Measurements from ENCODE around the gene MKNK1. TPM values are rescaled to one million over a fixed set of nuclear protein-coding genes. Genes with fewer than 3 reads are reported as not detected.
"Not testable (repeated sequence)": the region's sequence is repeated elsewhere in the genome, so short reads cannot be mapped to it uniquely, and the experiment has no call there.

MKNK1 gene
- 10 to 100 TPM; 28.3 to 28.9 TPM for total RNA-seq

- ChIA-PET POLR2A (interaction anchor here (0.9 to 2.0 kb wide), 6 partner anchors 8 to 64 kb away, joined by 3 to 18 read pairs (median 8); partner anchors contain the start of genes ATPAF1 and MOB3C), CTCF (interaction anchor here (0.9 to 1.3 kb wide), 2 partner anchors 10 to 22 kb away, joined by 3 to 5 read pairs; no protein-coding TSS in a partner anchor)
Measured at GRCh38 chr1:46603858-46604549, at the start of gene MKNK1. MKNK1 (minus strand) TSS chr1:46604268; CDS start chr1:46583327, 20,941 bp downstream.

GRCh38 chr1:46653405-46653958 is 49.4 kb upstream of the MKNK1 start:
- POLR2A ChIA-PET: no interaction called here
- CTCF ChIA-PET: interaction anchor here (0.5 kb wide), 1 partner anchor 305 kb away, joined by 5 read pairs; no protein-coding TSS in a partner anchor

DNA sequence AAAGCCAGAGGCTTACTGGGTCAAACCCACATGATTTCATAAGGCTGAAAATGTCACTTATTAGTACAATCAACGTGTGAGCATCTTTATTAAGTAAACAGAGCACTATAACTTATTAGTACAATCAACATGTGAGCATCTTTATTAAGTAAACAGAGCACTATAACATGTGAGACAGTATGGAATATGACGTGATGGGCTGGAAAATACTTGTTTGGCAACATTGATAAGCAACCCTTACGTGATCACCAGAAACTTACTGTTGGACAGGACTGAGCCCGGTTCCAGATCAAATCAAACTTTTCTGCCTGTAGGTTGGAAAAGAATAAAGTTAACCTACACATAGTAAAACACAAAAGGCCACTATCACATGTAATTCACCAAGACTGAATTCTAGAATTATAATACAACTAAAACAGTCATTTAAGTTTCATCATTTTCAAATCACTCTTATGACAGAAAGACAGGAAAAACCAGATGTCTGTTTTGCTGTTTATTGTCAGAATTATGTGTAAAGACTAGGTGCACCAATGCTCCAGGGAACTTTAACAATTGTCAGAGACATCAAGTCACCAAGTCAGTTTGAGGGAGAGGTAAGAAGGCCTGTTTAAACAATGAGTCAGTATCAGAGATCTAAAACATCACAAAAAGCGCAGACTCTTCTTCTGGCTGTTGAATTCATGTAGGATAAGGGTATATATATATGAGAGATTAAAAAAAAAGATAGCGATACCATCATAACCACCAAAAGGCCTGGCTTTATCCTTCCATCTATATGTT is 48.4 kb upstream of the MKNK1 start:
- POLR2A ChIA-PET: no interaction called here

GRCh38 chr1:46651152-46651551 is 47.1 kb upstream of the MKNK1 start:
- POLR2A ChIA-PET, CTCF ChIA-PET: not testable (repeated sequence)

More for the DNA sequence above, 48.4 kb upstream of the MKNK1 start:
- CTCF ChIA-PET: no interaction called here

- ChIA-PET POLR2A (no interaction called here), CTCF (interaction anchor here (0.6 kb wide), 1 partner anchor 37 kb away, joined by 3 read pairs; no protein-coding TSS in a partner anchor)
Measured at GRCh38 chr1:46650491-46650890, 46.4 kb upstream of the MKNK1 start.

GRCh38 chr1:46649764-46650163 is 45.7 kb upstream of the MKNK1 start:
- POLR2A ChIA-PET: no interaction called here
- CTCF ChIA-PET: no interaction called here

DNA sequence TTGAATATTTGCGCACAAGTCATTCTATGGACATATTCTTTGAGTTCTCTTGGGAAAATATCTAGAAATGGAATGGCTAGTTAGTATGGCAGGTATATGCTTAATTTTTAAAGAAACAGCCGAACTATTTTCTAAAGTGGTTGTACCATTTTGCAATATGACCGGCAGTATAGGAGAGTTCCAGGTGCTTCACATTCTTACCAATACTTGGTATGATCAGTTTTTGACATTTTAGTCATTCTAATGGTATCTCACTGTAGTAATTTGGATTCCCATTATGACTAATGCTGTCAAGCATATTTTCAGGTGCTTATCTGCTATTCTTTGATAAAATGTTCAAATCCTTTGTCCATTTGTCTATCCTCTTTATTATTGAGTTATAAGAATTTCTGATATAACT is 43.5 kb upstream of the MKNK1 start:
- CTCF ChIA-PET: no interaction called here

DNA sequence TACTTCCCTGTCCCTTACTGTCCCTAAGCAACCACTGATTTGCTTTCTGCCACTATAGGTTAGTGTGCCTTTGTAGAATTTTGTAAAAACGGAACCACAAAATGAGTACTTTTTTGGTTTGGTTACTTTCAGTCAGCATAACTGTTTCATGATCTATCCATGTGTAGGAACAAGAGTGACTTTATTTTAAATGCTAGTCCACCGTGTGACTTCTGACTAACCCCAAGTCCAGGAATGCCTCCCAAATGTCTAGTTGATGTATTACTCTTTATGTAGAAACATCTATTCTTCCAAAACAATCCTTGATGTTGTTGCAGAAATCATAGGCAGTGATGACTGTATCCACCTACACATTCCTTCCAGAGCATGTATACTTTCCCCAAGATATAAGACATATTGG is 42.8 kb upstream of the MKNK1 start:
- POLR2A ChIA-PET: no interaction called here
- CTCF ChIA-PET: no interaction called here

More for the DNA sequence above, 43.5 kb upstream of the MKNK1 start:
- POLR2A ChIA-PET: no interaction called here

GRCh38 chr1:46646331-46646730 is 42.3 kb upstream of the MKNK1 start:
- ChIA-PET CTCF (no interaction called here), POLR2A (no interaction called here)

- ChIA-PET CTCF (no interaction called here), POLR2A (no interaction called here)
Measured at GRCh38 chr1:46645815-46646214, 41.7 kb upstream of the MKNK1 start.

- ChIA-PET POLR2A (interaction anchor here (0.6 kb wide), 1 partner anchor 157 kb away, joined by 3 read pairs; no protein-coding TSS in a partner anchor), CTCF (no interaction called here)
Measured at GRCh38 chr1:46643368-46643775, 39.3 kb upstream of the MKNK1 start.

DNA sequence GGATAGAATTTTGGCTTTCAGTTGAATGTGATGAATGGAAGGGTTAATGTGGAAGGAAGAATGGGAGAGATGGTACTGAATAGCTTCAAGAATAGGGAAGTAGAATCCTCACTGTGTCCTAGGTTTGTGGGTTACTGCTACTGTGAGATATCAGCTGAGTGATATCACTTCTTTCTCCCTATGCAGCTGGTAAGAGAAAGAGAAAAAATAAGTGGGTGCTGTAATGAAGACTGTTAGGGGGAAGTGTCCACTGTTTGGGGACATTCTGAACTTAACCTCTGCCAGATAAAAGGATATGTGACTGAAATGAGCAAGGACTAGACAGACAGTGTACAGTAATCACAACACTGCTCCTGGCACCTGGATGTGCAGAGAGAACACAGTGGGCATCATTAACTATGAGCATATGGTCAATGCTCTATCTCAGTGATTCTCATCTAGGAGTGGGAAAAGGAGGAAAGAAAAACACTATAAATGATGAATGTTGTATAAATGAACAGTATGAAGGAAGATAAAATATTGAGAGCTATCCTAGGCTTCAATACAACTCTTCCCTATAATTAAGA is 38.1 kb upstream of the MKNK1 start:
- CTCF ChIA-PET: no interaction called here

GRCh38 chr1:46639547-46639946 is 35.5 kb upstream of the MKNK1 start:
- CTCF ChIA-PET: interaction anchor here (1.4 kb wide), 1 partner anchor 553 kb away, joined by 3 read pairs; no protein-coding TSS in a partner anchor
- POLR2A ChIA-PET: no interaction called here

More for the DNA sequence above, 38.1 kb upstream of the MKNK1 start:
- POLR2A ChIA-PET: no interaction called here

DNA sequence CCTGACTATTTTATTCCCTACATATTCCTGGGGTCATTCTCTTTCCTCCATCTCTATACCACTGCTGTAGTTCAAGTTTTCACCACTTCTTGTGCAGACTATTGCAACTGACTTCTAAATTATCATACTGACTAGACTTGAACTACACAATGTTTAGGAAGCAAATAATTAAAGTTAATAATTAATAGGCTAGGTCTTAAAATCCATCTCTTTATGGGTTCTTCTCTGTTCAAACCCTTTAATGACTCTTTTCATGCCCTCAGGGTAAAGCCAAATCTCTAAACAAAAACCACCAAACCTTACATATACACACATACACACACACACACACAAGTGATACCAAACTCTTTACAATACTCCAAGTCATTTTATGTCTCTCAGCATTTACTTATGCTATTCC is 34.9 kb upstream of the MKNK1 start:
- POLR2A ChIA-PET: no interaction called here
- CTCF ChIA-PET: no interaction called here

DNA sequence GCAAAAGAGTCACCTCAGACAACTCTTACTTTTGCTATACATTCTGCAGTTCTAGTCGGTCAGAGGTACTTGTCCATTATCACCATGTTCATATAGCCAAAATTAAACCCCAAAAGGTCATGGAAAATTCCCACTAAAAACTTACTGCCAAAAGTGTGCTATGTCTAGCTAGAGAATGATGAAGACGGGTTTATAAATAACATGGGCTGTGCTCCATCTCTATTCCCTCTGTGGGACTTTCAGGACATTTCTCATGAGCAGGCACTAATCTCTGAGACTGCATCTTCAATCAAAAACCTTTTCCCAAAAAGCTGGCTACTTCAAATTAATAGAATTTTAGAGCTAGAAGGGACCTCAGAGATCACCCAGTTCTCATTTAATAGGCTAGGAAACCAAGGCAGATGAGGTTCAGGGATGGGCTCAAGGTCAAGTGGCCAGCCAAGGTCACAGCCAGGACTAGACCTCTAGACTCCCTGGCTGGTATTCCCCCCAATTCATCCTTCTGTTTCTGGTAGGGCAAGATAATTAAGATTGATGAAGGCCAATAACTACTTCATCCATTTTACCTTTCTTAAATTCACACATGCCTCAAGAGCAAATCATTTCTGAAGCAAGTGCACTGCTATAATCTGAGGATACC is 33.5 kb upstream of the MKNK1 start:
- CTCF ChIA-PET: no interaction called here
- POLR2A ChIA-PET: no interaction called here

DNA sequence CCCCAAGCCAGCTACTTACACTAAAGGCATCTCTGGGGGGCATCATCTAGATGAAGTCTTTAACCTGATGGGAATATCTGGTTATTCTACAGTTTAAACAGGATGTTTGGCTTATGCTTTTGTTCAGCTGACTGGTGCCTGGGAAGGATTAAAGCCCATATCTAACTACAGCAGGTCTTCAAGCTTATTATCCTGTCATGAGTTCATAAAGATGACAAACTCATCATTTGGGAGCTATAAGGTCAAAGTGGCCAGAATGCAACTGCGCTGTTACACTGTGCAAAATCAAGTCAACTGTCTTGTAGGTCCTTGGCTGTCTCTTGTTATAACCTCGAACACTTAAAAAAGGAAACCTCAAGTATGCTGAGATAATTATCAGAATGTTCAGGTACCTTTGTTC is 31.1 kb upstream of the MKNK1 start:
- ChIA-PET CTCF (no interaction called here), POLR2A (no interaction called here)

DNA sequence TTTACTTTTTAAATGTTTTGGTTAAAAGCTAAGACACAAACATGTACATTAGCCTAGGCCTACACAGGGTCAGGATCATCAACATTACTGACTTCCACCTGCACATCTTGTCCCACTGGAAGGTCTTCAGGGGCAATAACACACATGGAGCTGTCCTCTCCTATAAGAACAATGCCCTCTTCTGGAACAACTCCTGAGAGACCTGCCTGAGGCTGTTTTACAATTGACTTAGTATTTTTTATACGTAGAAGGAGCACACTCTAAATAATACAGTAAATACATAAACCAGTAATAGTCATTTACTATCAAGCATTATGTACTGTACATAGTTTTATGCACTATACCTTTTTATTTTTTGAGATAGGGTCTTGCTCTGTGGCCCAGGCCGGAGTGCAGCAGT is 26.7 kb upstream of the MKNK1 start:
- CTCF ChIA-PET: no interaction called here
- POLR2A ChIA-PET: no interaction called here

- POLR2A ChIA-PET: no interaction called here
- CTCF ChIA-PET: interaction anchor here (0.6 to 1.3 kb wide), 3 partner anchors 96 to 801 kb away, joined by 3 to 4 read pairs (median 3); no protein-coding TSS in a partner anchor
Measured at GRCh38 chr1:46623743-46624644, 19.9 kb upstream of the MKNK1 start.

DNA sequence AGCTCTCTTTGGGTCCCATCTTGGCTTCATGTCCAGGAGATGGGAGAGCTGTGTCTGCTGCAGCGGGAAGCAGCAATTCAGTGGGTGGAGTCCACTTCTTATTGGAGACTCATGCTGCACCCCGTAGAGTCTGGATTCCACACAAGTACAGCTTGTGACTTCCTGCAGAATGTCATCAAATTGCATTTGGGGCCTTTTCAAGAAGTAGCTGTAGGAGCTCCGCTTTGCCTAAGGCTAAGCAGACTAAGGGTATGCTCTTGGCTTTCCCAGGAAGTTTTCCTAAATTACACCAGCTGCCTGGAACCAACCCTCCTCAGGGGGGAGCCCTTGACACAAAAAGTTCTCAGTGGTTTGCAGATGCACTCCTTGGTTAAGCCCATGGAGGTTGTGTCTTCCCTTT is 18.3 kb upstream of the MKNK1 start:
- POLR2A ChIA-PET: no interaction called here
- CTCF ChIA-PET: interaction anchor here (1.3 kb wide), 1 partner anchor 103 kb away, joined by 3 read pairs; no protein-coding TSS in a partner anchor
